ENCODE measurements around the gene NPAS3.

DNA sequence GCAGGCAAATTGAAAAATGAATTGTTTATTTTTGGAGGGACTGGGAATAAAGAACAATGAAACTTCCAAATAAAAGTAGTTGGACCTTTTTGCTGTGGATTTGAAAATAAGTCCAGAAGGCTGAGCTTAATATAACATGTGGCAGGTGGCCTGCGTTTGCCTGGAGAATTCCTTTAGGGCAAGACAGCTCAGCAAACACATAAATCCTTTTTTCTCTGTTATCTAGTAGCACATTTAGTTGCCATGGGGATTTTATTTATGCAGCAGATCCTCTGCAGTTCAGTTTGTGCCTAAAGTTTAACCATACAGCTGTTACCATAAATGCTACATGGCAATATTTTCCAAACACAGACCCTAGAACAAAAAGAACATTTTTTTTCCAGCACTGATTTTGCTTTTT lies 180.0 kb downstream of the NPAS3 start:
- TF ChIP-seq, protein P1, sequence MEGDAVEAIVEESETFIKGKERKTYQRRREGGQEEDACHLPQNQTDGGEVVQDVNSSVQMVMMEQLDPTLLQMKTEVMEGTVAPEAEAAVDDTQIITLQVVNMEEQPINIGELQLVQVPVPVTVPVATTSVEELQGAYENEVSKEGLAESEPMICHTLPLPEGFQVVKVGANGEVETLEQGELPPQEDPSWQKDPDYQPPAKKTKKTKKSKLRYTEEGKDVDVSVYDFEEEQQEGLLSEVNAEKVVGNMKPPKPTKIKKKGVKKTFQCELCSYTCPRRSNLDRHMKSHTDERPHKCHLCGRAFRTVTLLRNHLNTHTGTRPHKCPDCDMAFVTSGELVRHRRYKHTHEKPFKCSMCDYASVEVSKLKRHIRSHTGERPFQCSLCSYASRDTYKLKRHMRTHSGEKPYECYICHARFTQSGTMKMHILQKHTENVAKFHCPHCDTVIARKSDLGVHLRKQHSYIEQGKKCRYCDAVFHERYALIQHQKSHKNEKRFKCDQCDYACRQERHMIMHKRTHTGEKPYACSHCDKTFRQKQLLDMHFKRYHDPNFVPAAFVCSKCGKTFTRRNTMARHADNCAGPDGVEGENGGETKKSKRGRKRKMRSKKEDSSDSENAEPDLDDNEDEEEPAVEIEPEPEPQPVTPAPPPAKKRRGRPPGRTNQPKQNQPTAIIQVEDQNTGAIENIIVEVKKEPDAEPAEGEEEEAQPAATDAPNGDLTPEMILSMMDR (IDR thresholded peaks at IDR 0.05; ENCODE audit: borderline replicate concordance, extremely low read depth, low read length, poor library complexity, severe bottlenecking), result no peak
- TF ChIP-seq EZH2 (IDR thresholded peaks at IDR 0.05; ENCODE audit: borderline replicate concordance, low read depth, low read length, severe bottlenecking), result no peak

Data from DND-41 (cell line).